Measurements from ENCODE around the gene DHX9. TPM values are rescaled to one million over a fixed set of nuclear protein-coding genes. Genes with fewer than 3 reads are reported as not detected.

Gene DHX9
- total and polyA plus RNA-seq, 9 of the 15 experiments (the other 6 are each of a cell fraction or from before 2014, with no cell fraction given): 100 to 409 (median 294) TPM

- TF ChIP-seq FOXP4 (CRISPR knock-in tag; IDR thresholded peaks at IDR 0.05; ENCODE audit: borderline replicate concordance) (no peak), ZBTB26 (CRISPR knock-in tag; IDR thresholded peaks at IDR 0.05) (no peak), STAG1 (CRISPR knock-in tag; IDR thresholded peaks at IDR 0.05; ENCODE audit: borderline replicate concordance) (no peak), GABPB2 (CRISPR knock-in tag; conservative IDR thresholded peaks at IDR 0.05) (no peak), MTA1 (IDR thresholded peaks at IDR 0.05; ENCODE audit: borderline replicate concordance) (peak; percentile 52; the same call in 1 of the 2 replicates), ZNF444 (CRISPR knock-in tag; IDR thresholded peaks at IDR 0.05) (no peak), JUND (IDR thresholded peaks at IDR 0.05; ENCODE audit: borderline replicate concordance, low read depth, low read length) (peak; percentile 58), JUND (tag; IDR thresholded peaks at IDR 0.05; ENCODE audit: borderline replicate concordance, low read depth, low read length) (peak; percentile 75; the same call in 2 of the 3 replicates), NCOA1 (IDR thresholded peaks at IDR 0.05; ENCODE audit: low read depth) (no peak), ZEB2 (IDR thresholded peaks at IDR 0.05) (0 out of 2 replicates have a peak, but pooled peaks have one; percentile 53), HNRNPK (IDR thresholded peaks at IDR 0.05; ENCODE audit: low read depth, low read length, poor library complexity, severe bottlenecking) (no peak), ELF1 (tag; IDR thresholded peaks at IDR 0.05) (peak; percentile 81), GABPA (tag; conservative IDR thresholded peaks at IDR 0.05; ENCODE audit: low read depth) (peak; percentile 52), KAT7 (CRISPR knock-in tag; IDR thresholded peaks at IDR 0.05; ENCODE audit: borderline replicate concordance) (no peak), SAP30 (IDR thresholded peaks at IDR 0.05; ENCODE audit: borderline replicate concordance, insufficient read depth, low read depth, low read length, poor library complexity, severe bottlenecking) (no peak), TAF7 (tag; IDR thresholded peaks at IDR 0.05) (no peak), ZFP30 (CRISPR knock-in tag; IDR thresholded peaks at IDR 0.05; ENCODE audit: borderline replicate concordance) (no peak), NCOR1 (IDR thresholded peaks at IDR 0.05) (peak; percentile 28; the same call in 1 of the 2 replicates), CSDE1 (IDR thresholded peaks at IDR 0.05) (no peak), HOXB6 (CRISPR knock-in tag; IDR thresholded peaks at IDR 0.05; ENCODE audit: borderline replicate concordance) (no peak), MXI1 (IDR thresholded peaks at IDR 0.05; ENCODE audit: low read depth, low read length) (no peak), BCL6 (CRISPR knock-in tag; IDR thresholded peaks at IDR 0.05) (no peak), CBFA2T3 (IDR thresholded peaks at IDR 0.05) (peak; percentile 73), SMAD4 (CRISPR knock-in tag; conservative IDR thresholded peaks at IDR 0.05) (no peak)
- TF ChIP-seq, protein P1, sequence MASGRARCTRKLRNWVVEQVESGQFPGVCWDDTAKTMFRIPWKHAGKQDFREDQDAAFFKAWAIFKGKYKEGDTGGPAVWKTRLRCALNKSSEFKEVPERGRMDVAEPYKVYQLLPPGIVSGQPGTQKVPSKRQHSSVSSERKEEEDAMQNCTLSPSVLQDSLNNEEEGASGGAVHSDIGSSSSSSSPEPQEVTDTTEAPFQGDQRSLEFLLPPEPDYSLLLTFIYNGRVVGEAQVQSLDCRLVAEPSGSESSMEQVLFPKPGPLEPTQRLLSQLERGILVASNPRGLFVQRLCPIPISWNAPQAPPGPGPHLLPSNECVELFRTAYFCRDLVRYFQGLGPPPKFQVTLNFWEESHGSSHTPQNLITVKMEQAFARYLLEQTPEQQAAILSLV (tag; IDR thresholded peaks at IDR 0.05): no peak
Measured at GRCh38 chr1:182795563-182796228, 43.5 kb upstream of the DHX9 start (continued).

All from K562 (cell line).